Right kidney (tissue), 1 donor: ENCODE results near the gene ANKRD17.
"Not testable (repeated sequence)": the region's sequence is repeated elsewhere in the genome, so short reads cannot be mapped to it uniquely, and the experiment has no call there.

Experiments
- DNase-seq: peaks from one replicate; pipeline ENCODE4 v3.0.0-alpha.2; 2016

Gene ANKRD17

GRCh38 chr4:73245955-73246354, 12.6 kb downstream of the ANKRD17 start:
- no peak for DNase-seq

GRCh38 chr4:73244945-73245601, 13.5 kb downstream of the ANKRD17 start:
- no peak for DNase-seq

- no peak for DNase-seq
Observed at GRCh38 chr4:73237044-73237443, 21.6 kb downstream of the ANKRD17 start.

- no peak for DNase-seq
Observed at GRCh38 chr4:73236151-73236550, 22.4 kb downstream of the ANKRD17 start.

GRCh38 chr4:73234712-73235111, 23.9 kb downstream of the ANKRD17 start:
- DNase-seq = no peak

GRCh38 chr4:73231518-73232487, 26.8 kb downstream of the ANKRD17 start:
- no peak for DNase-seq

- no peak for DNase-seq
Observed at GRCh38 chr4:73230865-73231517, 27.6 kb downstream of the ANKRD17 start.

- not testable (repeated sequence) for DNase-seq
Observed at GRCh38 chr4:73228800-73229199, 29.8 kb downstream of the ANKRD17 start.

- no peak for DNase-seq
Observed at GRCh38 chr4:73224886-73225285, 33.7 kb downstream of the ANKRD17 start.

- DNase-seq = no peak
Observed at GRCh38 chr4:73223258-73223650, 35.3 kb downstream of the ANKRD17 start.

GRCh38 chr4:73222466-73223257, 35.9 kb downstream of the ANKRD17 start:
- DNase-seq = peak; percentile 63

GRCh38 chr4:73221734-73222133, 36.9 kb downstream of the ANKRD17 start:
- no peak for DNase-seq

GRCh38 chr4:73220815-73221214, 37.8 kb downstream of the ANKRD17 start:
- DNase-seq = no peak

GRCh38 chr4:73213916-73214653, 44.5 kb downstream of the ANKRD17 start:
- DNase-seq = no peak

- no peak for DNase-seq
Observed at GRCh38 chr4:73212982-73213730, 45.4 kb downstream of the ANKRD17 start.

- DNase-seq = no peak
Observed at GRCh38 chr4:73211968-73212367, 46.6 kb downstream of the ANKRD17 start.

GRCh38 chr4:73208376-73208775, 50.2 kb downstream of the ANKRD17 start:
- DNase-seq = no peak

- no peak for DNase-seq
Observed at GRCh38 chr4:73206236-73206635, 52.4 kb downstream of the ANKRD17 start.

GRCh38 chr4:73205482-73205881, 53.1 kb downstream of the ANKRD17 start:
- no peak for DNase-seq

- DNase-seq = not testable (repeated sequence)
Observed at GRCh38 chr4:73203976-73204375, 54.6 kb downstream of the ANKRD17 start.

GRCh38 chr4:73197220-73197619, 61.4 kb downstream of the ANKRD17 start:
- DNase-seq = no peak
